ENCODE data around the gene SLCO2B1. TPM values are rescaled to one million over a fixed set of nuclear protein-coding genes. Genes with fewer than 3 reads are reported as not detected.

Gene SLCO2B1
- total RNA-seq, 1 experiment from 2014 or later = 0.57 TPM

DNA sequence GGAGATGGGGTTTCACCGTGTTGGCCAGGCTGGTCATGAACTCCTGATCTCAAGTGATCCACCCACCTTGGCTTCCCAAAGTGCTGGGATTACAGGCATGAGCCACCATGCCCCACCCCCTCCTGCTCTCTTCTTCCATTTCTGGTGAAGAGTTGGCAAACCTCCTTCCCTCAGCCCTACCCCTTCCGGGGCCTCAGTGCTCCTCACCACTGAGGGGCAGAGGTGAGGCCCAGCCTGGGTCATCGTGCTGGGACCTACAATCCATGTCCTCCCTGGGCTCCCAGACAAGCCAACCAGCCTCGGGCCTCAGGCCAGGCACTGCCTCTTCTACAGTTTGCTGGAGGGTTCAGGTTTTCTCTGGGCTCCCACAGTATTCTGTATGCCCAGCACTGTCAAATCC lies 74.9 kb downstream of the SLCO2B1 start:
- ChIA-PET CTCF (interaction anchor here (0.6 to 4.2 kb wide), 7 partner anchors 11 to 85 kb away, joined by 3 to 46 read pairs (median 4); partner anchors contain the start of gene TPBGL), POLR2A (no interaction called here)
- ATAC-seq = no peak
- Mint-ChIP-seq H3K27ac (no peak overlapping the region), H3K27me3 (ENCODE audit: low read depth) (no peaks in the 10 kb centered on the region; the same call in none of the 2 replicates), H3K4me1 (peaks cover 7% of the 10 kb centered on the region; the same call in 1 of the 2 replicates), H3K9me3 (no peaks in the 10 kb centered on the region; the same call in 1 of the 2 replicates), H3K36me3 (no peaks in the 10 kb centered on the region), H3K4me3 (no peak overlapping the region)
- TF ChIP-seq RELA (CRISPR knock-in tag; IDR thresholded peaks at IDR 0.05; ENCODE audit: borderline replicate concordance) (no peak), SMAD3 (CRISPR knock-in tag; IDR thresholded peaks at IDR 0.05; ENCODE audit: borderline replicate concordance) (no peak), ZBTB21 (CRISPR knock-in tag; IDR thresholded peaks at IDR 0.05; ENCODE audit: borderline replicate concordance) (no peak), SMAD4 (CRISPR knock-in tag; IDR thresholded peaks at IDR 0.05) (no peak), ZNF317 (CRISPR knock-in tag; IDR thresholded peaks at IDR 0.05; ENCODE audit: borderline replicate concordance, low read depth) (no peak), PRDM15 (CRISPR knock-in tag; IDR thresholded peaks at IDR 0.05) (no peak), CTCF (IDR thresholded peaks at IDR 0.05) (no peak), EMX1 (CRISPR knock-in tag; IDR thresholded peaks at IDR 0.05) (no peak), ZNF416 (CRISPR knock-in tag; IDR thresholded peaks at IDR 0.05) (no peak), RORB (CRISPR knock-in tag; IDR thresholded peaks at IDR 0.05) (no peak), MLX (CRISPR knock-in tag; IDR thresholded peaks at IDR 0.05) (no peak), ZBTB43 (CRISPR knock-in tag; IDR thresholded peaks at IDR 0.05) (no peak), TEAD4 (CRISPR knock-in tag; IDR thresholded peaks at IDR 0.05) (no peak)
- TF ChIP-seq, protein P1, sequence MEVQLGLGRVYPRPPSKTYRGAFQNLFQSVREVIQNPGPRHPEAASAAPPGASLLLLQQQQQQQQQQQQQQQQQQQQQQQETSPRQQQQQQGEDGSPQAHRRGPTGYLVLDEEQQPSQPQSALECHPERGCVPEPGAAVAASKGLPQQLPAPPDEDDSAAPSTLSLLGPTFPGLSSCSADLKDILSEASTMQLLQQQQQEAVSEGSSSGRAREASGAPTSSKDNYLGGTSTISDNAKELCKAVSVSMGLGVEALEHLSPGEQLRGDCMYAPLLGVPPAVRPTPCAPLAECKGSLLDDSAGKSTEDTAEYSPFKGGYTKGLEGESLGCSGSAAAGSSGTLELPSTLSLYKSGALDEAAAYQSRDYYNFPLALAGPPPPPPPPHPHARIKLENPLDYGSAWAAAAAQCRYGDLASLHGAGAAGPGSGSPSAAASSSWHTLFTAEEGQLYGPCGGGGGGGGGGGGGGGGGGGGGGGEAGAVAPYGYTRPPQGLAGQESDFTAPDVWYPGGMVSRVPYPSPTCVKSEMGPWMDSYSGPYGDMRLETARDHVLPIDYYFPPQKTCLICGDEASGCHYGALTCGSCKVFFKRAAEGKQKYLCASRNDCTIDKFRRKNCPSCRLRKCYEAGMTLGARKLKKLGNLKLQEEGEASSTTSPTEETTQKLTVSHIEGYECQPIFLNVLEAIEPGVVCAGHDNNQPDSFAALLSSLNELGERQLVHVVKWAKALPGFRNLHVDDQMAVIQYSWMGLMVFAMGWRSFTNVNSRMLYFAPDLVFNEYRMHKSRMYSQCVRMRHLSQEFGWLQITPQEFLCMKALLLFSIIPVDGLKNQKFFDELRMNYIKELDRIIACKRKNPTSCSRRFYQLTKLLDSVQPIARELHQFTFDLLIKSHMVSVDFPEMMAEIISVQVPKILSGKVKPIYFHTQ (CRISPR knock-in tag; IDR thresholded peaks at IDR 0.05) = no peak
- no peak for DNase-seq (ENCODE audit: low spot score)

- ChIA-PET CTCF (interaction anchor here (0.8 to 1.2 kb wide), 3 partner anchors 13 to 25 kb away, joined by 3 to 6 read pairs (median 4); no protein-coding TSS in a partner anchor), POLR2A (no interaction called here)
- no peak overlapping the region for H3K4me3 Mint-ChIP-seq
- H3K4me1 Mint-ChIP-seq = 0 out of 2 replicates have a peak, but pooled peaks cover 2% of the 10 kb centered on the region
- DNase-seq (ENCODE audit: low spot score) (no peak), ATAC-seq (no peak)
- H3K27me3 Mint-ChIP-seq (ENCODE audit: low read depth) = peaks cover 2% of the 10 kb centered on the region
- no peaks in the 10 kb centered on the region; the same call in 1 of the 2 replicates for H3K9me3 Mint-ChIP-seq
- H3K27ac Mint-ChIP-seq = no peak overlapping the region
- H3K36me3 Mint-ChIP-seq = no peaks in the 10 kb centered on the region
- TF ChIP-seq, protein P2, sequence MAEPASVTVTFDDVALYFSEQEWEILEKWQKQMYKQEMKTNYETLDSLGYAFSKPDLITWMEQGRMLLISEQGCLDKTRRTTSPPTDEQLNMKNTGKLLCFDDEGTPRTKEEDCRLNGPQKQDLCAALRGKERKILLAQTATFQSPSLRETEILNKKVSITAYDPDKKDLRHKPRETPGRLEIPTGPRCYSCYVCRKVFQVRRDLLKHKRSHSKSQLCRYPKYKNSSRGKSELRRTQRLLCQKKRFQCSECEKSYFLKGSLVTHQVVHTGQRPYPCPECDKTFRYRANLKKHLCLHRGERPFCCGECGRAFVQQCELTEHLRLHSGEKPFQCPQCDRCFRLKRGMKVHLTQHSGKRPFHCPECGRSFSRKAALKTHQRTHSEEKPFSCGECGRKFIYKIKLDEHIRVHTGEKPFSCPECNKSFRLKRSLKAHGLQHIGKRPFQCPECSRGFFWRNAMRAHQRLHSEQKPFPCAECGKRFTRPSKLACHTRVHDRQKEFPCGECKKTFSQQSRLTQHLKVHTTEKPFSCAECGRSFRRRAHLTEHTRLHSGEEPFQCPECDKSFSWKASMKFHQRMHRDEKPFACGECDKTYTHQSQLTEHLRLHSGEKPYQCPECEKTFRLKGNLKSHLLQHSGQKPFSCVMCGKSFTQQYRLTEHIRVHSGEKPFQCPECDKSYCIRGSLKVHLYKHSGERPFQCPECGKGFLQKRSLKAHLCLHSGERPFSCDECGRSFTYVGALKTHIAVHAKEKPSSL (CRISPR knock-in tag; conservative IDR thresholded peaks at IDR 0.05) = no peak
- TF ChIP-seq, protein P3, sequence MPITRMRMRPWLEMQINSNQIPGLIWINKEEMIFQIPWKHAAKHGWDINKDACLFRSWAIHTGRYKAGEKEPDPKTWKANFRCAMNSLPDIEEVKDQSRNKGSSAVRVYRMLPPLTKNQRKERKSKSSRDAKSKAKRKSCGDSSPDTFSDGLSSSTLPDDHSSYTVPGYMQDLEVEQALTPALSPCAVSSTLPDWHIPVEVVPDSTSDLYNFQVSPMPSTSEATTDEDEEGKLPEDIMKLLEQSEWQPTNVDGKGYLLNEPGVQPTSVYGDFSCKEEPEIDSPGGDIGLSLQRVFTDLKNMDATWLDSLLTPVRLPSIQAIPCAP (CRISPR knock-in tag; IDR thresholded peaks at IDR 0.05) = no peak
- TF ChIP-seq SOX15 (CRISPR knock-in tag; IDR thresholded peaks at IDR 0.05) = no peak
- TF ChIP-seq ESRRA (CRISPR knock-in tag; IDR thresholded peaks at IDR 0.05; ENCODE audit: borderline replicate concordance) = no peak
- no peak for TF ChIP-seq ZBTB21 (CRISPR knock-in tag; IDR thresholded peaks at IDR 0.05; ENCODE audit: borderline replicate concordance)
- no peak for TF ChIP-seq ZBTB43 (CRISPR knock-in tag; IDR thresholded peaks at IDR 0.05)
- TF ChIP-seq RELA (CRISPR knock-in tag; IDR thresholded peaks at IDR 0.05; ENCODE audit: borderline replicate concordance) = no peak
- no peak for TF ChIP-seq JAZF1 (CRISPR knock-in tag; IDR thresholded peaks at IDR 0.05)
- TF ChIP-seq MYBL2 (CRISPR knock-in tag; IDR thresholded peaks at IDR 0.05) = no peak
Observed at GRCh38 chr11:75229466-75229865, 78.6 kb downstream of the SLCO2B1 start.
